Fibroblast of villous mesenchyme (primary cell): ENCODE data around the gene XRN2. TPM values are rescaled to one million over a fixed set of nuclear protein-coding genes. Genes with fewer than 3 reads are reported as not detected.
"Not testable (repeated sequence)": the region's sequence is repeated elsewhere in the genome, so short reads cannot be mapped to it uniquely, and the experiment has no call there.

Experiments
- DNase-seq: peaks from one replicate; pipeline ENCODE4 v3.0.0-alpha.2; 2010; ENCODE audit warnings: low read depth
- H3K4me3 ChIP-seq: 2 replicates; pipeline ENCODE4 v1.5.1; 2011; ENCODE audit warnings: low read depth, mild to moderate bottlenecking, low read length
- total RNA-seq: library from RNA; depleted of rRNA; stranded (reverse); fragments of >200 nt; gene quantifications from 2 replicates; pipeline ENCODE4 v1.2.3, GENCODE V29; 2012
- TF ChIP-seq, protein P1 (sequence below): IDR thresholded peaks from 2 replicates; pipeline ENCODE4 v1.5.1; 2012; ENCODE audit warnings: low read depth, mild to moderate bottlenecking, low read length; ENCODE audit not compliant: insufficient read depth

The XRN2 gene
- total RNA-seq, 1 donor: 90.2 TPM

GRCh38 chr20:21399005-21399475, 95.9 kb downstream of the XRN2 start:
- no peak overlapping the region for H3K4me3 ChIP-seq
- TF ChIP-seq, protein P1, sequence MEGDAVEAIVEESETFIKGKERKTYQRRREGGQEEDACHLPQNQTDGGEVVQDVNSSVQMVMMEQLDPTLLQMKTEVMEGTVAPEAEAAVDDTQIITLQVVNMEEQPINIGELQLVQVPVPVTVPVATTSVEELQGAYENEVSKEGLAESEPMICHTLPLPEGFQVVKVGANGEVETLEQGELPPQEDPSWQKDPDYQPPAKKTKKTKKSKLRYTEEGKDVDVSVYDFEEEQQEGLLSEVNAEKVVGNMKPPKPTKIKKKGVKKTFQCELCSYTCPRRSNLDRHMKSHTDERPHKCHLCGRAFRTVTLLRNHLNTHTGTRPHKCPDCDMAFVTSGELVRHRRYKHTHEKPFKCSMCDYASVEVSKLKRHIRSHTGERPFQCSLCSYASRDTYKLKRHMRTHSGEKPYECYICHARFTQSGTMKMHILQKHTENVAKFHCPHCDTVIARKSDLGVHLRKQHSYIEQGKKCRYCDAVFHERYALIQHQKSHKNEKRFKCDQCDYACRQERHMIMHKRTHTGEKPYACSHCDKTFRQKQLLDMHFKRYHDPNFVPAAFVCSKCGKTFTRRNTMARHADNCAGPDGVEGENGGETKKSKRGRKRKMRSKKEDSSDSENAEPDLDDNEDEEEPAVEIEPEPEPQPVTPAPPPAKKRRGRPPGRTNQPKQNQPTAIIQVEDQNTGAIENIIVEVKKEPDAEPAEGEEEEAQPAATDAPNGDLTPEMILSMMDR: no peak
- no peak for DNase-seq

GRCh38 chr20:21411725-21412124, 108.6 kb downstream of the XRN2 start:
- no peak for DNase-seq
- H3K4me3 ChIP-seq: no peak overlapping the region
- TF ChIP-seq, protein P1: no peak

- DNase-seq, H3K4me3 ChIP-seq: not testable (repeated sequence)
Measured at GRCh38 chr20:21413996-21414395, 110.9 kb downstream of the XRN2 start.

DNA sequence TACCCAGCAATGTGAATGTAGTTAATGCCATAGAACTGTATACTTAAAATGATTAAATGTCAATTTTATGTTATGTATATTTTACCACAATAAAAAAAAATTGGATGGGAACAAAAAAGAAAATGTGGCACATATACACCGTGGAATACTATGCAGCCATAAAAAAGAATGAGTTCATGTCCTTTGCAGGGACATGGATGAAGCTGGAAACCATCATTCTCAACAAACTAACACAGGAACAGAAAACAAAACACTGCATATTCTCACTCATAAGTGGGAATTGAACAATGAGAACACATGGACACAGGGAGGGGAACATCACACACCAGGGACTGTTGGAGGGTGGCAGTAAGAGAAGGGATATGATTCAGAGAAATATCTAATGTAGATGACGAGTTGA, 116.0 kb downstream of the XRN2 start:
- not testable (repeated sequence) for DNase-seq, H3K4me3 ChIP-seq

GRCh38 chr20:21421601-21422236, 118.6 kb downstream of the XRN2 start:
- DNase-seq: no peak
- TF ChIP-seq, protein P1: no peak
- no peak overlapping the region for H3K4me3 ChIP-seq

DNA sequence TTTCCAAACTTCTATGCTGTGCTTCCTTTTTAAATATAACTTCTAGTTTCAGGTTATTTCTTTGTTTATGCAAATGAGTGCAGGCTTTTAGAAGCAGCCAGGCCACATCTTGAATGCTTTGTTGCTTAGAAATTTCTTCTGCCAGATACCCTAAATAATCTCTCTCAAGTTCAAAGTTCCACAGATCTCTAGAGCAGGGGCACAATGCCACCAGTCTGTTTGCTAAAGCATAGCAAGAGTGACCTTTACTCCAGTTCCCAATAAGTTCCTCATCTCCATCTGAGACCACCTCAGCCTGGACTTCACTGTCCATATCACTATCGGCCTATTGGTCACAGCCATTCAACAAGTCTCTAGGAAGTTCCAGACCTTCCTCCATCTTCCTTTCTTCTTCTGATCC, 120.6 kb downstream of the XRN2 start:
- DNase-seq, H3K4me3 ChIP-seq: not testable (repeated sequence)

GRCh38 chr20:21424846-21425245, 121.7 kb downstream of the XRN2 start:
- TF ChIP-seq, protein P1: no peak
- no peak overlapping the region for H3K4me3 ChIP-seq
- DNase-seq: no peak

- no peak for DNase-seq
- TF ChIP-seq, protein P1: no peak
- H3K4me3 ChIP-seq: no peak overlapping the region
Measured at GRCh38 chr20:21430020-21430419, 126.9 kb downstream of the XRN2 start.
